Upper lobe of left lung (tissue), 4 donors: ENCODE results near the gene CDK11B.

Experiments used
- EP300 ChIP-seq, 4 donors: sonication (generic); formaldehyde crosslinking; IDR thresholded peaks; one replicate each; pipeline ENCODE4 v1.5.1; 2017; ENCODE audit warnings: antibody characterized with exemption in 4 of 4, control low read depth in 2 of 4
- POLR2A ChIP-seq, 4 donors: fragments of 450-650 bp; IDR thresholded peaks; one replicate each; pipeline ENCODE4 v1.5.1; 2016 to 2017; ENCODE audit warnings: antibody characterized with exemption in 4 of 4, mild to moderate bottlenecking in 2 of 4
- POLR2AphosphoS5 ChIP-seq, 2 donors: sonication (generic); formaldehyde crosslinking; IDR thresholded peaks; one replicate each; pipeline ENCODE4 v1.5.1; 2017; ENCODE audit warnings: antibody characterized with exemption in 2 of 2
- TF ChIP-seq, protein P1 (sequence below), 6 experiments: fragments of 450-650 bp in 4 of 6; fragments of 200-600 bp in 2 of 6; sonication (generic) in 2 of 6; IDR thresholded peaks; one replicate each; pipeline ENCODE4 v1.5.1; 2016 to 2019; ENCODE audit warnings: antibody characterized with exemption in 6 of 6

DNA sequence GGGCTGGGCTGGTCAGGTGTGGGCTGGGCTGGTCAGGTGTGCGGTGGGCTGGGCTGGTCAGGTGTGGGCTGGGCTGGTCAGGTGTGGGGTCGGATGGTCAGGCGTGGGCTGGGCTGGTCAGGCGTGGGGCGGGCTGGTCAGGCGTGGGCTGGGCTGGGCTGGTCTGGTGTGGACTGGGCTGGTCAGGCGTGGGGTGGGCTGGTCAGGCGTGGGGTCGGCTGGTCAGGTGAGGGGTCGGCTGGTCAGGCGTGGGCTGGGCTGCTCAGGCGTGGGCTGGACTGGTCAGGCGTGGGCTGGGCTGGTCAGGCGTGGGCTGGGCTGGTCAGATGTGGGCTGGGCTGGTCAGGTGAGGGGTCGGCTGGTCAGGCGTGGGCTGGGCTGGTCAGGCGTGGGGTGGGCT lies 53.1 kb downstream of the CDK11B start:
- TF ChIP-seq POLR2A (IDR thresholded peaks at IDR 0.05) (no peak), EP300 (IDR thresholded peaks at IDR 0.05) (no peak), POLR2AphosphoS5 (IDR thresholded peaks at IDR 0.05) (no peak)
- TF ChIP-seq, protein P1, sequence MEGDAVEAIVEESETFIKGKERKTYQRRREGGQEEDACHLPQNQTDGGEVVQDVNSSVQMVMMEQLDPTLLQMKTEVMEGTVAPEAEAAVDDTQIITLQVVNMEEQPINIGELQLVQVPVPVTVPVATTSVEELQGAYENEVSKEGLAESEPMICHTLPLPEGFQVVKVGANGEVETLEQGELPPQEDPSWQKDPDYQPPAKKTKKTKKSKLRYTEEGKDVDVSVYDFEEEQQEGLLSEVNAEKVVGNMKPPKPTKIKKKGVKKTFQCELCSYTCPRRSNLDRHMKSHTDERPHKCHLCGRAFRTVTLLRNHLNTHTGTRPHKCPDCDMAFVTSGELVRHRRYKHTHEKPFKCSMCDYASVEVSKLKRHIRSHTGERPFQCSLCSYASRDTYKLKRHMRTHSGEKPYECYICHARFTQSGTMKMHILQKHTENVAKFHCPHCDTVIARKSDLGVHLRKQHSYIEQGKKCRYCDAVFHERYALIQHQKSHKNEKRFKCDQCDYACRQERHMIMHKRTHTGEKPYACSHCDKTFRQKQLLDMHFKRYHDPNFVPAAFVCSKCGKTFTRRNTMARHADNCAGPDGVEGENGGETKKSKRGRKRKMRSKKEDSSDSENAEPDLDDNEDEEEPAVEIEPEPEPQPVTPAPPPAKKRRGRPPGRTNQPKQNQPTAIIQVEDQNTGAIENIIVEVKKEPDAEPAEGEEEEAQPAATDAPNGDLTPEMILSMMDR (IDR thresholded peaks at IDR 0.05): no peak
